Nephron progenitor cell (in vitro differentiated cells): ENCODE measurements around the gene LGALS4.
"Not testable (repeated sequence)": the region's sequence is repeated elsewhere in the genome, so short reads cannot be mapped to it uniquely, and the experiment has no call there.

Source experiments
- DNase-seq: peaks from one replicate; pipeline ENCODE4 v3.0.0; 2021
- H3K27ac Mint-ChIP-seq: 2 replicates; pipeline ENCODE4 v1.8.0; 2021; ENCODE audit warnings: mild to moderate bottlenecking, moderate library complexity, mixed read lengths
- H3K27me3 Mint-ChIP-seq: 2 replicates; pipeline ENCODE4 v1.8.0; 2021; ENCODE audit warnings: mild to moderate bottlenecking, low read depth, mixed read lengths; ENCODE audit not compliant: poor library complexity
- H3K36me3 Mint-ChIP-seq: 2 replicates; pipeline ENCODE4 v1.8.0; 2021; ENCODE audit warnings: low read depth, mixed read lengths
- H3K4me1 Mint-ChIP-seq: 2 replicates; pipeline ENCODE4 v1.8.0; 2021; ENCODE audit warnings: mixed read lengths
- H3K4me3 Mint-ChIP-seq: 2 replicates; pipeline ENCODE4 v1.8.0; 2021; ENCODE audit warnings: mild to moderate bottlenecking, moderate library complexity, mixed read lengths
- H3K9me3 Mint-ChIP-seq: 2 replicates; pipeline ENCODE4 v1.8.0; 2021; ENCODE audit warnings: mild to moderate bottlenecking, moderate library complexity, mixed read lengths
- TF ChIP-seq, protein P1 (sequence below): fragments of 200-600 bp; sonication (generic); IDR thresholded peaks from 2 replicates; pipeline ENCODE4 v1.5.0; 2021; ENCODE audit warnings: antibody characterized with exemption

LGALS4 gene

GRCh38 chr19:38786572-38787265, 26.0 kb downstream of the LGALS4 start:
- no peaks in the 10 kb centered on the region for H3K36me3 Mint-ChIP-seq
- no peak for DNase-seq
- H3K9me3 Mint-ChIP-seq: no peaks in the 10 kb centered on the region
- peaks cover 8% of the 10 kb centered on the region for H3K4me1 Mint-ChIP-seq
- H3K27me3 Mint-ChIP-seq: peaks cover 20% of the 10 kb centered on the region
- H3K4me3 Mint-ChIP-seq: no peak overlapping the region
- TF ChIP-seq, protein P1, sequence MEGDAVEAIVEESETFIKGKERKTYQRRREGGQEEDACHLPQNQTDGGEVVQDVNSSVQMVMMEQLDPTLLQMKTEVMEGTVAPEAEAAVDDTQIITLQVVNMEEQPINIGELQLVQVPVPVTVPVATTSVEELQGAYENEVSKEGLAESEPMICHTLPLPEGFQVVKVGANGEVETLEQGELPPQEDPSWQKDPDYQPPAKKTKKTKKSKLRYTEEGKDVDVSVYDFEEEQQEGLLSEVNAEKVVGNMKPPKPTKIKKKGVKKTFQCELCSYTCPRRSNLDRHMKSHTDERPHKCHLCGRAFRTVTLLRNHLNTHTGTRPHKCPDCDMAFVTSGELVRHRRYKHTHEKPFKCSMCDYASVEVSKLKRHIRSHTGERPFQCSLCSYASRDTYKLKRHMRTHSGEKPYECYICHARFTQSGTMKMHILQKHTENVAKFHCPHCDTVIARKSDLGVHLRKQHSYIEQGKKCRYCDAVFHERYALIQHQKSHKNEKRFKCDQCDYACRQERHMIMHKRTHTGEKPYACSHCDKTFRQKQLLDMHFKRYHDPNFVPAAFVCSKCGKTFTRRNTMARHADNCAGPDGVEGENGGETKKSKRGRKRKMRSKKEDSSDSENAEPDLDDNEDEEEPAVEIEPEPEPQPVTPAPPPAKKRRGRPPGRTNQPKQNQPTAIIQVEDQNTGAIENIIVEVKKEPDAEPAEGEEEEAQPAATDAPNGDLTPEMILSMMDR: no peak
- H3K27ac Mint-ChIP-seq: no peak overlapping the region

GRCh38 chr19:38786061-38786460, 26.7 kb downstream of the LGALS4 start:
- not testable (repeated sequence) for H3K27ac Mint-ChIP-seq, H3K4me1 Mint-ChIP-seq, H3K36me3 Mint-ChIP-seq, H3K4me3 Mint-ChIP-seq, H3K9me3 Mint-ChIP-seq, DNase-seq
- peaks cover 20% of the 10 kb centered on the region for H3K27me3 Mint-ChIP-seq

DNA sequence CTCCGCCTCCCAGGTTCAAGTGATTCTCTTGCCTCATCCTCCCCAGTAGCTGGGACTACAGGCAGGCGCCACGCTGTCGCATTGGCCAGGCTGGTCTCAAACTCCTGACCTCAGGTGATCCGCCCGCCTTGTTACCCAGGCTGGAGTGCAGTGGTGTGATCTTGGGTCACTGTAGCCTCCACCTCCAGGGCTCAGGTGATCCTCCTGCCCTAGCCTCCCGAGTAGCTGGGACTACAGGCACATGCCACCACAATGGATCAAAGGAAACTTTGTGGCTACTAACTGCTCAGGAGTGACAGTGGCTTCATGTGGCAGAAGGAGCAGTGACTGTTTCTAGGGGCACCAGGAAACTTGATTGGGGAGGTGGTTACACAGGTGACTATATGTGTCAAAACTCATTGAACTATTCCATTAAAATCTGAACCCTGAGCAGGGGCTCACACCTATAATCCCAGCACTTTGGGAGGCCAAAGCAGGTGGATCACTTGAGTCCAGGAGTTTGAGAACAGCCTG, 27.5 kb downstream of the LGALS4 start:
- Mint-ChIP-seq H3K36me3 (no peaks in the 10 kb centered on the region), H3K4me1 (peaks cover 8% of the 10 kb centered on the region), H3K27ac (no peak overlapping the region), H3K27me3 (peaks cover 25% of the 10 kb centered on the region), H3K4me3 (no peak overlapping the region), H3K9me3 (no peaks in the 10 kb centered on the region)
- no peak for DNase-seq
- TF ChIP-seq, protein P1: no peak

- Mint-ChIP-seq H3K27ac (no peak overlapping the region), H3K27me3 (peaks cover 34% of the 10 kb centered on the region), H3K4me3 (no peak overlapping the region), H3K36me3 (no peaks in the 10 kb centered on the region), H3K9me3 (no peaks in the 10 kb centered on the region), H3K4me1 (peaks cover 8% of the 10 kb centered on the region)
- DNase-seq: no peak
- TF ChIP-seq, protein P1: no peak
Measured at GRCh38 chr19:38784224-38784623, 28.5 kb downstream of the LGALS4 start.

DNA sequence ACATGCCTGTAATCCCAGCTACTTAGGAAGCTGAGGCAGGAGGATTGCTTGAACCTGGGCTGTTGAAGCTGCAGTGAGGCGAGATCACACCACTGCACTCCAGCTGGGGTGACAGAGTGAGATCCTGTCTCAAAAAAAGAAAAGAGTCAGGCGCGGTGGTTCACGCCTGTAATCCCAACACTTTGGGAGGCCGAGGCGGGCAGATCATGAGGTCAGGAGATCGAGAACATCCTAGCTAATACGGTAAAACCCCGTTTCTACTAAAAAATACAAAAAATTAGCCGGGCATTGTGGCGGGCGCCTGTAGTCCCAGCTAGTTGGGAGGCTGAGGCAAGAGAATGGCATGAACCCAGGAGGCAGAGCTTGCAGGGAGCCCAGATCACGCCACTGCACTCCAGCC, 30.5 kb downstream of the LGALS4 start:
- H3K27ac Mint-ChIP-seq, H3K36me3 Mint-ChIP-seq, H3K9me3 Mint-ChIP-seq, H3K4me1 Mint-ChIP-seq, DNase-seq, H3K4me3 Mint-ChIP-seq: not testable (repeated sequence)
- peaks cover 34% of the 10 kb centered on the region for H3K27me3 Mint-ChIP-seq

- Mint-ChIP-seq H3K4me3 (no peak overlapping the region), H3K4me1 (no peaks in the 10 kb centered on the region), H3K27me3 (peaks cover 34% of the 10 kb centered on the region), H3K27ac (no peak overlapping the region), H3K9me3 (no peaks in the 10 kb centered on the region), H3K36me3 (no peaks in the 10 kb centered on the region)
- DNase-seq: no peak
- TF ChIP-seq, protein P1: no peak
Measured at GRCh38 chr19:38781058-38781457, 31.7 kb downstream of the LGALS4 start.

DNA sequence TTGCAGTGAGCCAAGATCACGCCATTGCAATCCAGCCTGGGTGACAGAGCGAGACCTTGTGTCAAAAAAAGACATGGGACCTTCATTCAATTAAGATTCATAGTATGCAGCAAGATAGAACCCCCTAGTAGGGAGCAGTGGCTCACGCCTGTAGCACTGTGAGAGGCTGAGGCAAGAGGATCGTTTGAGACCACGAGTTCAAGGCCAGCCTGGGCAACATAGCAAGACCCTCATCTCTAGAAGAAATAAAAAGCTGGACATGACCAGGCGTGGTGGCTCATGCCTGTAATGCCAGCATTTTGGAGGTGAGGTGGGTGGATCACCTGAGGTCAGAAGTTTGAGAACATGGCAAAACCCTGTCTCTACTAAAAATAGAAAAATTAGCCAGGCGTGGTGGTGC, 32.3 kb downstream of the LGALS4 start:
- no peak overlapping the region for H3K27ac Mint-ChIP-seq
- H3K4me3 Mint-ChIP-seq: no peak overlapping the region
- no peaks in the 10 kb centered on the region for H3K9me3 Mint-ChIP-seq
- peaks cover 34% of the 10 kb centered on the region for H3K27me3 Mint-ChIP-seq
- H3K36me3 Mint-ChIP-seq: no peaks in the 10 kb centered on the region
- TF ChIP-seq, protein P1: no peak
- no peak for DNase-seq
- H3K4me1 Mint-ChIP-seq: no peaks in the 10 kb centered on the region
